ENCODE measurements around the gene NCR3LG1. TPM values are rescaled to one million over a fixed set of nuclear protein-coding genes. Genes with fewer than 3 reads are reported as not detected.
A peak's percentile ranks its signal among the peaks of the same experiment; 100 is the strongest.

The NCR3LG1 gene
- polyA plus RNA-seq, 5 donors: 0.54 to 0.99 (median 0.61) TPM

DNA sequence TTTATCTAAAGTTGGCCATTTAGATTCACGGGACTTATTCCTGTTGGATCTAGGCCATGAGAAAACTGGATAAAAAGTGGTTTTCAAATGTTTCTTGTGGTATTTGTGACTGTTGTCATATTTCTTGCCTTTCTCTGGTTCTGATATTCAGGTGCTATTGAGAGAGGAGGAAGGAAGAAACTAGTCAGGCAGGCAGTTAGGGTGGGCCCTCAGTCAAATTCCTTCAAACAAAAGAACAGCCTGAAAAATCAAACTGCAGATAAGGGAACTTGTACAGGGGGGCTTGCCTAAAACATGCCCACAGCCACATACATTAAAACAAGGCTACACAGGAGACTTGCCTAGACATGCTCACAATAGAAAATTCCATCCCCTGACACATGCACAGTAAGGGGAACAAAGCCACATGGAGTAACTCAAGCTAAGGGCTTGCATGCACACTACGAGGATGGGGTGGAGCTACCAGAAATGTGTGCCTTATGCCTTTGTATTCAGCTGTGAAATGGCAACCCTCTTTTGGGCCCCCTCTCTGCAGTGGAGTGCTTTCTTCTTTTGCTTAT lies 18.2 kb downstream of the NCR3LG1 start:
- DNase-seq: no peak

DNA sequence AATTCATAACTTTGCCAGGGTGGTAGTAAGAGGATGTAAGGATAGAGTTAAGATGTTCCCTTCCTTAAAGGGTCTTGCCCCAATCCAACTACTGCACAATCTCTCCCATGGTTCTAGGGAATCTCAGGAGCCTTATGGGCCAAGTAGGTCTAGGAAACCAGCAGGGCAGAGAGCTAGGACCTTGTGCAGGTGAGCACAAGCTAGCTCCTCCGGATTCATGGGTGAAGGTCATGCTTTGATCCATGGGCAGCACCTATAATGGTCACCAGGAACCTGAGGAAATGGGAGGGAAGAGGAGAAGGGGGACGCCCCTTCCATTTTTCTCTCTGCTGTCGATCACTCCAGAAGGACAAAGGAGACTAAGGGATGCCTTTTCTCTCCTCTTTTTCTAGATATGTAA lies 20.0 kb downstream of the NCR3LG1 start:
- DNase-seq: no peak

GRCh38 chr11:17375547-17375946 lies 23.9 kb downstream of the NCR3LG1 start:
- DNase-seq: no peak

DNA sequence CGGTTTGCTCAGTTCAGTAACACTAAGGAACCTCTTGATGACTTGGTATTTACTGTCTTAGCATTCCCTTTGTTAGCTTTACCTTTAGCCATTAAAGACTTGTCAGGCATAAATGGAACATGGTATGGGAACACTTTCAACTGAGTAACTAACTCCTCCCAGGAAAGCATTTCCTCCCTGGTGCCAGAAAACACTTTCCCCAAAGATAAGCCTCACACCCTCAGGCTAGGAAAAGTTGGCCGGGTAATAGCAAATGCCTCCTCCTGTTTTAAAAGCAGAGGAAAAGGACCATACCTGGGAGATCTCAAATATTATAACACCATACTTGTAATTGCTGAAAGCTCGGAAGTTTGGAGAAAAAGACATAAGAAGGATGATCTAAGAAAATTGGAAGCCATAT lies 24.9 kb downstream of the NCR3LG1 start:
- DNase-seq: no peak

DNA sequence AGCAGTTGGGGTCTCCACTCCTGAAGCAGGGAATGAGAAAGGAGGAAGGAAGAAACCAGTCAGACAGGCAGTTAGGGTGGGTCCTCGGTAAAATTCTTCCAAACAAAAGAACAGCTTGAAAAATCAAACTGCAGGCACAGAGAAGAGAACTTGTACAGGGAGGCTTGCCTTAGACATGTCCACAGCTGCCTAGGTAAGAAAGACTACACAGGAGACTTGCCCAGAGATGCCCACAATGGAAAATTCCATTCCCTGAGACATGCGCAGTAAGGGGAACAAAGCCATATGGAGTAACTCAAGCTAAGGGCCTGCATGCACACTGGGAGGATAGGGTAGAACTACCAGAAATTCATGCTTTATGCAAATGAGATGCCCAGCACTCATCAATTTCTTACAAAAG lies 27.1 kb downstream of the NCR3LG1 start:
- no peak for DNase-seq

- DNase-seq: no peak
These were observed 28.0 kb downstream of the NCR3LG1 start for GRCh38 chr11:17379383-17380180.

GRCh38 chr11:17381156-17381555 lies 29.6 kb downstream of the NCR3LG1 start:
- DNase-seq: no peak

- DNase-seq: no peak
These were observed 30.6 kb downstream of the NCR3LG1 start for GRCh38 chr11:17382046-17382728.

DNA sequence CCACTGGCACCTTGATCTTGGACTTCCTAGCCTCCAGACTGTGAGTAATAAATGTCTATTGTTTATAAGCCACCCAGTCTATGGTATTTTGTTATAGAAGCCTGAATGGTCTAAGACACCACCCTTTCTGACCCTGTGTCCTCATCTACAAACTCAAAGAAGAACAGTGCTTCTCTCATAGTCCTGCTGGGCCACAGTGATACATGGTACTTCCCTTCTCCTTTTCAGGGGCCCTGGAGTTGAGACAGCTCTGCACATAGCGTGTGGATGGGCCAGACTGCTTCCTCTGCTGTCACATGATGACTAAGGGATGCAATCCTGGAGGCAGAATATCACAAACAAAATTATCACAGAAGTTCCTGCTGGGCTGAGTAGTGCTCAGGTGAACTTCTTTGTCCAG lies 31.9 kb downstream of the NCR3LG1 start:
- no peak for DNase-seq

DNA sequence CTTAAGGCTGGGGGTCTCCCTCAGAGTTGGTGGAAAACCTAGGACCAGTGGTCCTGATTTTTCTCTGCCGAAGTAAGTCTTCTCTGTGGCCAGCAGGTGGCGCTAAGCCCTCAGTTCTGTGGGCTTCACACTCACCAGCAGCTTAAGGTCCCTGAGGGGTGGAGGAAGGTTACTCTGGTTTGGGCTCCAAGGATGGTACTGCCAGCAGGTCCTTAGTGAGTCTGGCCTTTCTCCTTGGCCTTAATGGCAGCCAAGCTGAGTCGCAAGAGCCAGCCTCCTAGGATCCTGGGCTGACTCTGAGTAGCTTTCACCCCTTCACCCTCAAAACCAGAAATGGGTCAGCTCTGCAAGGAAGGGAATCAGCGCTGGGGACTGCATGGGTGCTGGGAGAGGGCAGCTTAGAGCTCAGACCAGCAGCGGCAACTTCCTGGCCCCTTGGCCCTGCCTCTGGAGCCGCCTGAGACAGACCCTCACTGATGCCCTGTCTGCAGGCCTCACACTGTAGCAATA lies 32.5 kb downstream of the NCR3LG1 start:
- DNase-seq: peak; percentile 58 to 70

- no peak for DNase-seq
These were observed 33.9 kb downstream of the NCR3LG1 start for GRCh38 chr11:17385492-17385891.

GRCh38 chr11:17385926-17386325 lies 34.3 kb downstream of the NCR3LG1 start:
- DNase-seq: no peak

GRCh38 chr11:17386331-17387084 lies 34.9 kb downstream of the NCR3LG1 start:
- no peak for DNase-seq

DNA sequence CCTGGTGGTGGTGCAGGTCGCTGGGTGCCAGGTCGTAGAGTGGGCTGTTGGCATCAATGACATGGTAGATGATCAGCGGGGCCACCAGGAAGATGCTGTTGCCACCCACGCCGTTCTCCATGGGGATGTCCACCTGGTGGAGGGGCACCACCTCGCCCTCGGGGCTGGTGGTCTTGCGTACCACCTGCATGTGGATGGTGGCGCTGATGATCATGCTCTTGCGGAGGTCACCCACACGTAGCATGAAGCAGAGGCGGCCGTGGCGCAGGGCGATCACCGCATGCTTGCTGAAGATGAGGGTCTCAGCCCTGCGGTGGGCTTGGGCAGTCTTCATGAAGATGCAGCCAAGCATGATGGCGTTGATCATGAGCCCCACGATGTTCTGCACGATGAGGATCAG lies 35.7 kb downstream of the NCR3LG1 start:
- DNase-seq: no peak

DNA sequence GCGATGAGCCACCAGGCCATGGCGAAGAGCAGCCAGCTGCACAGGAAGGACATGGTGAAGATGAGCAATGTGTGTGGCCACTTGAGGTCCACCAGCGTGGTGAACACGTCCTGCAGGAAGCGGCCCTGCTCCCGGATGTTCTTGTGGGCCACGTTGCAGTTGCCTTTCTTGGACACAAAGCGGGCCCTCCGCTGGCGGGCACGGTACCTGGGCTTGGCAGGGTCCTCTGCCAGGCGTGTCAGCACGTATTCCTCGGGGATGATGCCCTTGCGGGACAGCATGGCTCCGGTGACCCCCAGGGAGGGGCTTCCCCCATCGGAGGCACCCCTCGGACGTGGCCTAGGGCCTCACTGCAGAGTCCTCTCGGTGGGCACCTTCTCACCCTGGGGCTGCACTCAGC lies 36.2 kb downstream of the NCR3LG1 start:
- DNase-seq: no peak

- DNase-seq: no peak
These were observed 37.1 kb downstream of the NCR3LG1 start, which contains the start of gene KCNJ11 for GRCh38 chr11:17388609-17389210. Gene KCNJ11, minus strand, starts transcription at chr11:17388659. Its CDS starts 568 bp downstream, at chr11:17388091.

DNA sequence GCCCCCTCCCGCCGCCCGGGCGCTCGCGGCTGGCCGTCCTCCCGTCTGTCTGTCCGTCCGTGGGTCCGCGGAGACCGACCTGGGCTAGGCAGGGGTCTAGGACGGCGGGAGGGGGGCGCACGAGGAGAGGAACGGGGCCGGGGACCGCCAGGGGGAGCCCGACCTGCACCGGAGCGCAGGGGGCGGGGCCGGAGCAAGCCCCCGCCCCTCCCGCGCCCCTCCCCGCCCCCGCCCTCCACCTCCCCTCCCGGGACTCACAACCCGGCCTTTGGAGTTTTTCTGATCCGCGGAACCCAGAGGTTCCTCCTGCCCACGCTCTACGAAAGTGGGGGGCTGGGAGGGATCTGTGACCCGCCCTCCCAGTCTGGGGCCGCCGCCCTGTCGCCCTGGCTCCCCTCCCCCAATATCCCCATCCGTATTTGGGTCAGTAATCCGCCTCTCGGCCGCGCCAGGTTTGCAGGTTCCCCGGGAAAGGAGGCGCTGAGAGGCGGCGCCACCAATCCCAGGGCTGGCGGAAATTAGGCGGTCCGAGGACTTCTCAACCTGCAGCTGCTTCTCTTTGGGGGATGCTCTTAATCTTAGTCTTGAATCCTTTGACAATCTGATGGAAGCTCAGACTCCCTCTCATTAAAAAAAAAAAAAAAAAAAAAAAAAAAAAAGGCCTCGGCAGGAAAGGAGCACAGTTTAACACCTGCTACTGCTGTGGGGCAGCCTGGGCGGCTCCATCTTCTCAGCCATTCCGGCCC lies 37.8 kb downstream of the NCR3LG1 start:
- DNase-seq: peak; percentile 56 to 59

- DNase-seq: no peak
These were observed 38.5 kb downstream of the NCR3LG1 start for GRCh38 chr11:17389957-17390649.

- no peak for DNase-seq
These were observed 40.1 kb downstream of the NCR3LG1 start for GRCh38 chr11:17391493-17392355.

All from right lung (tissue), 5 donors.